SKM-1 treated with dmso at 0.1 percent for 144 hours (cell line): Measurements from ENCODE around the gene TYK2.
"Not testable (repeated sequence)": the region's sequence is repeated elsewhere in the genome, so short reads cannot be mapped to it uniquely, and the experiment has no call there.

Source experiments
- DNase-seq: peaks from one replicate; lab custom pipeline; 2025; ENCODE audit not compliant: unreplicated experiment; lab: John Stamatoyannopoulos, UW

The TYK2 gene

DNA sequence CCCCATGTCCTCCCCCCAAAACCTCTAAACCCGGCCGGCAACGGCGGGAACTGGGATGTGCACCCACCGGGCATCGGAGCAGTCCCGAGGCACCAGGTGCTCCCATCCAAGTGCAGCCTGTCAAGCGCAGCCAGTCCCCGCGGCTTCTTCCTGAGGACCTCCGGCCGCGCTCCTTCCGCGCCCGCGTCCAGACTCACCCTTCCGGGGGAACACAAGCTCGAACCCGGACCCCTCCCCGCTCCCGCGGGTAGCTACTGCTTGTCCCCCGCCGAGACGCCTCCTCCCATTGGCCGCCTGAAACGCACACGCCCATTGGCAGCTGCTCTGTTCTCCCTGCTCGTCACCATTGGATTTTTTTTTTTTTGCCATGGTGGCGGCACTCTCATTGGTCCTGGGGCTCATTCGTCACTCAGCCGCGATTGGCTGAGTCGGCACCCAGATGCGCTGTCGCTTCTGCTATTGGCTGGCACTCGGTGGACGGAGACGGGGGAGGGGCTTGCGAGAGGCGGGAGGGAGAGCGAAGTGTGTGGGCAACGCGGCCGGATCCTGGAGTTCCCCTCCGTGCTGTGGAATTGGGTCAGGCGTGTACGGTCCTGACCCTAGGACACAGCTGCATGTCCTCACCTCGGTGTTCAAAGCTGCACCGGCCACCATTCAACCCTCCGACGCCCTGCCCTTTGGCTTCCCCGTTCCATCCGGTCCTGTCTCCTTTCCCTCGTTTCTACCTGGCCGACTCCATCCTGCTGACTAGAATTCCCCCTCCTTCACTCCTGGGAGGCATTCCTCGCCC is at the start of gene TYK2:
TYK2 (minus strand) TSS at position 260 of the 790 bp plus-strand sequence. CDS start 2,166 bp downstream, outside the sequence.
- DNase-seq, result peak; percentile 98

DNA sequence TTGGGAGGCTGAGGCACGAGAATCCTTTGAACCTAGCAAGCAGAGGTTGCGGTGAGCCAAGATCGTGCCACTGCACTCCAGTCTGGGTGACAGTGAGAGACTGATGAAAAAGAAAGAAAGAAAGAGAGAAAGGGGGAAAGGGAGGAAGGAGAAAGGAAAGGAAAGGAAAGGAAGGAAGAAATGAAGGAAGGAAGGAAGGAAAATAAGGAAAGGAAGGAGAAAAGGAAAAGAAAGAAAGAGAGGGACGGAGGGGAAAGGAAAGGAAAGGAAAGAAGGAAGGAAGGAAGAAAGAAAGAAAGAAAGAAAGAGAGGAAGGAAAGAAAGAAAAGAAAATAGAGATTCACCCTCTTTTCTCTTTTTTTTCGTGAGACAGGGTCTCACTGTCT is 48.6 kb upstream of the TYK2 start:
- DNase-seq, result no peak

DNA sequence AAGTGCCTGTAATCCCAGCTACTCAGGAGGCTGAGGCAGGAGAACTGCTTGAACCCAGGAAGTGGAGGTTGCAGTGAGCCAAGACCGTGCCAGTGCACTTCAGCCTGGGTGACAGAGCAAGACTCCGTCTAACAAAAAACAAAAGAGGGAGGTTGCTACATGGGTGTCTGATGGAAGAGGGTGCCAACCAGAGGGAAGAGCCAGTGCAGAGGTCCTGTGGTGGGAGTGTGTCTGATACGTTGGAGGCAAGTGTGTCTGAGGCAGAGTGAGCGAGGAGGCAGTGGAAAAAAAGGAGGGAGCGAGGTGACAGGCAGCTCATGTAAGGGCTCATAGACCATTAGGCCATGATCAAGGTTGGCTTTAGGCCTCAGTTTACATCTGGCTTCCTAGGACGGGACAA is 46.8 kb upstream of the TYK2 start:
- no peak for DNase-seq

DNA sequence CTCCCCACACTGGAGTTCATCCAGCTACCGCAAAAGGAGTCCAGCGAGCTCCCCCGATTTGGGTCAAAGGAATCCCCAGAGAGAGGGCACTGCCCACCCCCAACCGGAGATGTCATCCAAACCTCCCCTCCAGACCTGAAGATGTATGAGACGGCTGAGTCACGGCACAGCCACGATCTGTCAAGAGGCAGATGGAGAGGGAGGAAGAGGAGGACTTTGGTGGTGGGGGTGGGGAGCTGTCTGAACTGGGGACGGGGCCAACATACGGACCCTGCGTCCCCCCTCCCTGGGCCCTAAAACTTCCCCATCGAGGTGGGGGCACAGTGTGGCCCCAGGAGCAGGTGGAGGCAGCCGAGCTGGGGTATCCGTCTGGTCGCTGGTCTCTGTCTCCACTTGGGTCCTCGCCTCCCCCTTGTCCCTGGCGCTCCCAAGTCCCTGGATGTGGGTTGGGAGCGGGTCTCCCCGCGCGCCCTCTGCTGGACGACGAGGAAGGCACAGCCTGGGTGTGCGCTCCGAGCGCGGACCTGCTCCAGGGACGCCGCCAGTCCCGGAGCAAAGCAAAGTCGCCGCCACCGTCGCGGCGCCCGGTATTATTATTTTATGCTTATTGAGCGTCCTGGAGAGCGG is 43.8 kb upstream of the TYK2 start:
- DNase-seq, result no peak

DNA sequence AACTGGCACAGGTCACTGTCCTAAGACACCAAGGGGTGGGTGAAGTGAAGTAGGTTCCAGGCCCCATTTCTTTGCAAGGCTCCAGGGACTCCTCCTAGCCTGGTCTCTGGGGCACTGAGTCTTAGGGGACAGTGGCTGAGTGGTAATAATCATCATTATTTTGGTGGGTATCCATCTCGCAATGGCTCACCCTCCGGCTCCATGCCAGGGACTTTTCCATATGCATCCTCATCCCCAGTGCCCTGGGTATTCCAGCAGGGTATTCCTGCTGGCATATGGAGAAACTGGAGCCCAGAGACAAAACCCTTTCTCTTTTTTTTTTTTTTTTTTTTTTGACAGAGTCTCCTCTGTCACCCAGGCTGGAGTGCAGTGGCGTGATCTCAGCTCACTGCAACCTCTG is 42.5 kb upstream of the TYK2 start:
- DNase-seq, result no peak

DNA sequence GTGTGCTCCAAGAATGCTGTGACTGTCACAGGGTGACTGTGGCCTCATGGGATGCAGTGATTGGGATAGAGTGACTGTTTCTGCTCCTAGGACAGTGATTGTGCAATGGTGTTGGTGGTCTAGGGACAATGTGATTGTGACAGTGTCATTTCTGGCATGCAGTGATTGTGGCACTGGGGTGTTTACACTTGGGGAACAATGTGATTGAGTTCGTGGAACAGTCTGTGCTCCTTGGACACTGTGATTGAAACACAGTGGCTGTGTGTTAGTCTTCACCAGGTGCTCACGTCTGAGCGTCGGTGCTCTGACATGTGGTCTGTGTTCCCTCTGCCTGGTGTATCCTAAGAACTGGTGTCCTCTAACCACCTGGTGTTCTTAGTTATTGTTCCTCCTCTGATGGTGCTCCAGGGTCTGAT is 41.7 kb upstream of the TYK2 start:
- no peak for DNase-seq

DNA sequence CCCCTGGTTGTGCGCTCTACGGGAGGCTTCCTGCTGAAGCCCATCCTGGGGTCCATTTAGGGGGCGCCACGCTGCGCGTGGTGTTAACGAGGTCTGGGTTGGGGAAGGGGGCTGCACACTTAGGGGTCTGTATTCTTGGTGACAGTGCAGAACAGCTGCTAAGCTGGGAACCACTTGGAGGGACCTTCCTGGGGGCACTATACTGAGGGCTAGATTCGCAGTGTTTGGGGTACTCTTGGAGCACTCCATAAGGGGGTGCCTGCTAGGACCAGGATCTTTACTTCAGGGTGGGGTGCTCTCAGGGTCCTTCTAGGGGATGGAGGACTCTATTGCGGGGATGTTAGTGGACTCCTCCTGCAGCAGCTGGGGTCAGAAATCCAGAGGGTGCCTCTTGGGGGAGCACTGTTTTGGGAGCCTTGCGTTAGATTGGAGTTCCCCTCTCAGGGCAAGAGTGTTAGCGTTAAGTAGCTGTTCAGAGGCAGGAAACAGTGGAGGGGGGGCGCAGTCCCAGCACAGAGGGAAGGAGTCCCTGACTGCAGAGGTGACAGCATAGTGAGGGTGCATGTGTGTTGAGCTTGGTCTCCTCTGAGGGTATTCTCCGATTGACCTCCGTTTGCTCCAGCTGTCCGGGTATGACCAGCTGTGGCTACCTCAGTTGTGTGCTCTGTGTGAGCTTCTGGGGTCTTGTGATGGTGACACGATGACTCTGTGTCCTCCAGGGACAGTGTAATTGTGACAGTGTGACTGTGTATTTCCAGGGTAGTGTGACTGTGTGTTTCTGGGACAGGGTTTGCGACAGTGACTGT is 41.1 kb upstream of the TYK2 start:
- no peak for DNase-seq

DNA sequence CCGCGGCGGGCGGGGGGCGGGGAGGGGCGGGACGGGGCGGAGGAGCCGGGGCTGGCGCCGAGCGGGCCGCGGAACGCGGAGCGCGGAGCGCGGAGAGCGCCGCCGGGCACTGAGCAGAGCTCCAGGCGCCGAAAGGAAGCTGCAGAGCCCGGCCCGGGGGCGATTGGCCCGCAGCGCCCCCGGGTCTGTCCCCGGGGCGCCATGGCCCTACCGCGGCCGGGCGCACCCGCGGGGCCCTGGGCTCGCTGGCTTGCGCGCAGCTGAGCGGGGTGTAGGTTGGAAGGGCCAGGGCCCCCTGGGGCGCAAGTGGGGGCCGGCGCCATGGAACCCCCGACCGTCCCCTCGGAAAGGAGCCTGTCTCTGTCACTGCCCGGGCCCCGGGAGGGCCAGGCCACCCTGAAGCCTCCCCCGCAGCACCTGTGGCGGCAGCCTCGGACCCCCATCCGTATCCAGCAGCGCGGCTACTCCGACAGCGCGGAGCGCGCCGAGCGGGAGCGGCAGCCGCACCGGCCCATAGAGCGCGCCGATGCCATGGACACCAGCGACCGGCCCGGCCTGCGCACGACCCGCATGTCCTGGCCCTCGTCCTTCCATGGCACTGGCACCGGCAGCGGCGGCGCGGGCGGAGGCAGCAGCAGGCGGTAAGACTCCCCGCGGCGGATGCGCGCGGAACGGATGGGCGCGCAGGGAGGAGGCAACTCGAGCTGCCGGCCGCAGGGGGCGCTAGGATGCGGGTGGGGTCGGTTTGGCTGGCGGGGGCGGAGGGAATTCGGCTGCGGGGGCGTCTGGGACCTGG is 40.3 kb upstream of the TYK2 start, which contains the start of gene PDE4A:
PDE4A (plus strand) TSS at position 95 of the 796 bp plus-strand sequence; CDS start at position 322, 227 bp downstream.
- peak; percentile 42 for DNase-seq

DNA sequence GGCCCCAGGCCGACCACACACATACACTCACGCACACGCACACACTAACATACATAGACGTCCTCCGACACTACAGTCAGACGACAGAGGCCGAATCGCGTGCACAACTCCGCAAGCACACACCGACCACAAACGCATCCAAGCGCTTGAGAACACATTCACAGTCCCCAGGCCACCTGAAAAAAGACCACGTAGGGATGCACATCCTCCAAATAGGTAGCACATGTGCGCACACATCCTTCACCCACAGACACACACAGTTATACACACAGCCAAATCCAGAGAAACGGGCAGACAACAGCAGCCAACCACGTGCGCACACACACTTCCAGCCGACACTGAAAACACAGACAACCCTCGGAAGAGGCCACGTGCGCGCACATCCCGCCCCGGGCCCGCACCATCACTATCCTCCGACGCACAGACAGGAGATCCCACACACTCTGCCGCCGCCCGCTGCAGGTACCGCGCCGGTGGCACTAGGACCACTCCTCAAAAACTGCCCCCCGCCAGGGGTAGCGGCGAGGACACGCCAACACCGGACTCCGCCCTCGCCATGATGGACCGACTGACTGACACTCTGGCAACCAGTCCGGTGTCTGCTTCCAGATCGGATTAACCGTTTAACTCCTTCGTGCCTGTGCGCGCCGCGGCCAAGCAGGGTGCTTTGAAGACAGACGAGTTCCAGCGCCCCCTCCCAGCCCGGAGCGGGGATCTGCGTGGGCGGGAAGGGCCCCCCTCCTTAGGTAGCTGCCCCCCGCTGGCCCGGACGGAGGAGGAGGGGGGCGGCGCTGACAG is 39.5 kb upstream of the TYK2 start:
- peak; percentile 73 for DNase-seq

DNA sequence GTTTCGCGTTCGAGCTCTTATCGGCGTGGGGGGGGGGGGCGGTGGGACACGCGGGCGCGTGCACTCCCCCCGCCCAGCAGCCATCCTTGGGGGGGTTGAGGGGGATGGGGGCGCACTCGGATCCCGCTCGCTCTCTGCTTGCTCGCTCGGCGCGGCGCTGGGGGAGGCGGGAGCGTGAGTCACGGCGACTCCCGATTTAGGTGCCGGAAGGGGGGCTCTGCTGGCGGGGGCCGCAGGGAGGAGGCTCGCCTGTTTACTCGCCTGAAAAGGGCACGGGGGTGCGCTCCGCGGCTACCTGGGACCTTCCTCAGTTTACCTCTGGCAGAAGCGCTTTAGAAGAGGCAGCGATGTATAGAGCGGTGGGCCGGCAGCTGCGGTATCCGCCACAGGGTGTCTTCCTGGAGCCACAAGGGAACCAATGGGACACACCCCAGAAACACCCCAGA is 38.9 kb upstream of the TYK2 start:
- DNase-seq, result peak; percentile 65

DNA sequence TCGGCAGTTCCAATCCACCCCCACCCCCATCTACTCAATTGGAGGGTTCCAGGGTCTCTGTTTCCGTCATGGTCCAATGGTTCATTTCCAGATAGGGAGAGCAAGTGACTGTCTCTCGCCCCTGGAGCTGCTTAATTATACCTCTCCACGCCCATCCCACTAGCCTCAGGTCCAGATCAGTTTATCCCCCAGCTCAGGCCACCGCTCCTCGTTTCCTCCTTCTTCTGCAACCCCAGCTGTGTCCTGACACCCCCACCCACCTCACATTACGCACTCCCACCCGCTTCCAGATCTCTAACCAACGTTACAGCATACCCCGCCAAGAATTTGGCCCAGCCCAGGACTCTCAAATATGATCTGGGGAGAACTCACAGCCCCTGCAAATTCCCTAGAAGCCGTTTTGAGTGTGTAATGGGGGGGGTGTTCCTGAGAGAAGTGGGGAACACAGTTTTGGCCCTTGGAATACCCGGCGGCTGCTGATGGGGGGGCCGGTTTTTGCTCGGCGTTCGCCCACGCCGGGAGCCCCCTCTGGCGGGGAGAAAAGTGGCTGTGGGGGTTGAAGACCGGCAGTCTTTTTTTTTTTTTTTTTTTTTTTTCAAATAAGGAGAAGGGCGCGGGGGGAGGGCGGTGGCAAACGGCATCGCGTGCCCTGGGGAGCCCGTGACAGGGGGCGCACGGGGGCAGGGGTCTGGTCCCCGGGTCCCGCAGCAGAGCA is 38.3 kb upstream of the TYK2 start:
- no peak for DNase-seq

DNA sequence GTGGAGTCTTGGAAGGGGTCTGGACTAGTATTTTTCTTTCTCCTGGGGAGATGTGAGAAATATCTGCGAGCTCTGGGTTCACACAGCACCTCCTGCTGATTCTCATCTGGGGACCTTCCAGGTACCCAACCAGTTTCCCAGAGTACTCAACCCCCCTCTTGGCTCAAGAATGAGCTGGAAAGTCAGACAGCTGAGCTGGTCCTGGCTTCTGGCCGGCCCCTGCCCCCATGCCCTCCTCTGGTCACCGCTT is 37.8 kb upstream of the TYK2 start:
- no peak for DNase-seq

DNA sequence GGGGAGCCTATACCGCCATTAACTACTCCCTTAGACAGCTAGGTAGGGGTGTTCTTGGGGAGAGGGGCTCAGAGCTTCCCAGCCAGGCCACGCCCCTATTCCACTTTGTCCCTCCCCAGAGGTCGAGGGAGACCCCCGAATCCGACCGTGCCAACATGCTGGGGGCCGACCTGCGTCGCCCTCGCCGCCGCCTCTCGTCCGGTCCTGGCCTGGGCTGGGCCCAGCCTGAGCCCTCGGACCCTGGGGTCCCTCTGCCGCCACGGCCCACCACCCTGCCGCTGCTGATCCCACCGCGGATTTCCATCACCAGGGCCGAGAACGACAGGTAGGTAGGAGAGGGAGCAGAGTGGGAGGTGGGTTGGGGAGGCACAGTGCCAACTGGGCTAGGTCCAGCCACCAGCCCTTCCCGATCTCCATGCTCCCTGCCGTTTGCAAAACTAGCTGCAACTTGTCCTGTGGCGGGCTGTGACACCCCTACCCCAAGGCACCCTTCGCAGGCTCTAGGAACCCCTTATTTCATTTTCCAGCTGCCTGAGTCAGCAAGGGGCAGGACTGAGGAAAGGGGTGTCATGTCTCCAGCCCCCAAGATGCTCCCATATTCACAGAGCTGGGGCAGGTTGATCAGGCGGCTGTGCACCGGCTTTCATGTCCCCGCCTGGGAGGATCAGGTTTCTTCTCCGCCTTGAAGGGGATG is 37.3 kb upstream of the TYK2 start:
- DNase-seq, result no peak

DNA sequence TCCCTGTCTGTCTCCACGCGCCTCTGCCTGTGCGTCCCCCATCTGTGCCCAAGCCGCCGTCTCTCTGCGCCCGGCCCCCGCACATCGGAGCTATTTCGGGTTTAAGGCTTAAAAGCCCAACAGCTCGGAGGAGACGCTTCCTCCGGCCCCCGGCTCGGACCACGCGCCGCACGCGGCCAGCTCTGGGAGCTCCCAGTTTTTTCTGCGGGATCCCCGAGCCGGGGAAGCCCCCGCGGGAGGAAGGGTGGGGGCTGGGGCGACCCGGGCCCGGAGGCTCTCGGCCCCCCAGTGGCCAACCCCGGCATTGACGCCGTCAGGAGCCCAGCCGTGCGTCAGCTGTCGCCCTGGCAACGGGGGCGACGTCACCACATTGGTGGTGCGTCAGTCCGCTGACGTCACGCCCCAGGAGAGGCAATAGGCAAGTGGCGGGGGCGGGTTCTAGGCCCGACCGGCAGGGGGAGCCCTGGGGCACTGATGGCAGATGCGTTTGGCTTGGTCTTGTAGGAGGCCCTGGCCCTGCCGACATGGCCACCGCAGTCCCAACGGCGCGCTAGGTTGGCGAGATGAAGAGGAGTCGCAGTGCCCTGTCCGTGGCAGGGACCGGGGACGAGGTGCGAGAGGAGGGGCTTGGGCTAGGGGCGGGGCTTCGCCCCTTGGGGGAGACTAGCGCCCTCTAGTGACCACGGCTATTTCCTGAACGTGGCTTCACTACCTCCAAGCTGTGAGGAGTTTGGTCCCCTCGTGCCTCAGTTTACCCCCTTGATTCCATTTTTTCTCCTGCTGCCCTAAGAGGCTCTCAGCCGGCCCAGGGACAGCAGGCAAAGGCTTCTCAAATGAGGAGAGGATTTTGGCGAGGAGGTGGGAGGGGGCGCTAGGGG is 36.2 kb upstream of the TYK2 start:
- peak; percentile 91 for DNase-seq

DNA sequence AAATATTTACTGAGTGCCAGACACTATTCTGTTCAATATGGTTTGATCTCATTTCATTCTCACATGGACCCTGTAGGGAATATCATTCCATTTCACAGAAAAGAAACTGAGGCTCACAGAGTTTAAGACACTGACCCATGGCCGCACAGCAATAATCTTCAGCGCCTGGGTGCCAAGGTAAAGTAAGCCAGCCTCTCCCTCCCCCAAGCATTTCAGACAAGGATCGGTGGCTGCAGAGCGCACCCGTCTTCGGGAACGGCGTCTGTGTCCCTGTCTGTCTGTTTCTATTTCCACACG is 35.7 kb upstream of the TYK2 start:
- no peak for DNase-seq

DNA sequence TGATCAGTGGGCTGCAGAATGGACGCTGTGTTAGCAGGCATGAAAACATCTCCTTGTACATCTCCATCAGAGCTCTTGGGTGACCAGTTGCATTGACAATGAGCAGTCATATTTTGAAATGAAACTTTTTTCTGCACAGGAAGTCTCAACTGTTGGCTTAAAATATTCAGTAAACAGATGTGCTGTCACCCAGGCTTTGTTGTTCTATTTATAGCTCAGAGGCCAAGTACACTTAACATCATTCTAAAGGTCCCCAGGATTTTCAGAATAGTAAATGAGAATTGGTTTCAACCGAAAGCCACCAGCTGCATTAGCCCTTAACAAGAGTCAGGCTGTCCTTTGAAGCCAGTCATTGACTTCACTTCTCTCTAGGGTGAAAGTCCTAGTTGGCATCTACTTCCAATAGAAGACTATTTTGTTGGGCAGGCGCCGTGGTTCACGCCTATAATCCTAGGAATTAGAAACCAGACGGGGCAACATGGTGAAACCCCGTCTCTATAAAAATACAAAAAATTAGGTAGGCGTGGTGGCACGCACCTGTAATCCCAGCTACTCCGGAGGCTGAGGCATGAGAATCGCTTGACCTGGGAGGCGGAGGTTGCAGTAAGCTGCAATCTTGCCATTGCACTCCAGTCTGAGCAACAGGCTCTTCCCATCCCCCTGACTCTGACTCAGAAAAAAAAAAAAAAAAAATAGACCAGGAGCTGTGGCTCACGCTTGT is 32.0 kb upstream of the TYK2 start:
- no peak for DNase-seq

DNA sequence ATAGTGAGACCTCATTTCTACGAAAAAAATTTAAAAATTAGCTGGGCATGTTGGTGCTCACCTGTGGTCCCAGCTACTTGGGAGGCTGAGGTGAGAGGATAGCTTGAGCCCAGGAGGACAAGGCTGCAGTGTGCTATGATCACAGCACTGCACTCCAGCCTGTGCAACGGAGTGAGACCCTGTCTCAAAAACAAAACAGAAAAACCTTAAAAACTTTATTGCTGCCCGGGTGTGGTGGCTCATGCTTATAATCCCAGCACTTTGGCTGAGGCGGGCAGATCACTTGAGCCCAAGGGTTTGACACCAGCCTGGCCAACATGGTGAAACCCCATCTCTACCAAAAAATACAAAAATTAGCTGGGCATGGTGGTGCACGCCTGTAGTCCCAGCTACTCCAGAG is 30.9 kb upstream of the TYK2 start:
- DNase-seq, result not testable (repeated sequence)
